ENCODE data around the gene TMEM134.

DNA sequence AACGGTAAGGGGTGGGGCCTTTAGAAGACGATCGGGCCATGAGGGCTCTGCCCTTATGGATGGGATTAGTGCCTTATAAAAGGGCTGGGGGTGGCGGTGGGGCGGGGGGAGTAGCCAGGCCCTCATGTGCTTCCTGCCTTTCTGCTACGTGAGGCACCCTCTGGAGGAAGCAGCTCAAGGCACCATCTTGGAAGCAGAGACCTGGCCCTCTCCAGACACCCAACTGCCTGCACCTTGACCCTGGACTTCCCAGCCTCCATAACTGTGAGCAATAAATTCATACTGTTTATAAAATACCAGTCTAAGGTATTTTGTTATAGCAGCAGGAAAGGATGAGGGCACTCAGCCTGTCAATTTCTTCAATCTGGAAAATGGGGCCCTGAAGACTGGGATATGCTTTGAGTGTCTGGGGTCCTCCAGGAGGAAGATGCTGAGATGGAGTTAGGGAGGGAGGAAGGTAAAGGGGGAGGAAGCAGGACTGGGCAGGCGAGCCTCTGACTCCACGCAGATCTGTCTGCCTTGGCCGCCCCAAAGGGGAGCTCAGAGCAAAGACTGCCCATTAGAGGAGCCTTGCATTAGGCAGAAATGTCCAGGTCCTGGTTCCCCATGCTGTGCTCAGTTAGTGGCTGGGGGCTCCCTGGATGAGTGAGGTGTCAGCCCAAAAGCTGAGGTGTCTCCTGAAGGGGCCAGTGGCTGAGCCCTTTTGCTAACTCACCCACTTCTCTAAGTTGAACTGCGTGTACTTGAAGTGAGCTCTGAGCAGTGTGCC is 48.9 kb upstream of the TMEM134 start:
- TF ChIP-seq BRCA1 (IDR thresholded peaks at IDR 0.05; ENCODE audit: low read depth, low read length) (no peak), PRDM15 (CRISPR knock-in tag; IDR thresholded peaks at IDR 0.05) (no peak), EZH2 (IDR thresholded peaks at IDR 0.05; ENCODE audit: borderline replicate concordance, control insufficient read depth, low read depth, low read length) (no peak), TARDBP (IDR thresholded peaks at IDR 0.05; ENCODE audit: borderline replicate concordance) (no peak), RFX5 (IDR thresholded peaks at IDR 0.05; ENCODE audit: low read depth, low read length) (no peak), IKZF1 (conservative IDR thresholded peaks at IDR 0.05) (no peak), ZBTB40 (IDR thresholded peaks at IDR 0.05; ENCODE audit: borderline replicate concordance) (no peak), GATAD2B (conservative IDR thresholded peaks at IDR 0.05; ENCODE audit: low read depth) (no peak), JUND (IDR thresholded peaks at IDR 0.05; ENCODE audit: low read depth, low read length) (no peak), RAD51 (IDR thresholded peaks at IDR 0.05) (no peak)
- TF ChIP-seq, protein P1, sequence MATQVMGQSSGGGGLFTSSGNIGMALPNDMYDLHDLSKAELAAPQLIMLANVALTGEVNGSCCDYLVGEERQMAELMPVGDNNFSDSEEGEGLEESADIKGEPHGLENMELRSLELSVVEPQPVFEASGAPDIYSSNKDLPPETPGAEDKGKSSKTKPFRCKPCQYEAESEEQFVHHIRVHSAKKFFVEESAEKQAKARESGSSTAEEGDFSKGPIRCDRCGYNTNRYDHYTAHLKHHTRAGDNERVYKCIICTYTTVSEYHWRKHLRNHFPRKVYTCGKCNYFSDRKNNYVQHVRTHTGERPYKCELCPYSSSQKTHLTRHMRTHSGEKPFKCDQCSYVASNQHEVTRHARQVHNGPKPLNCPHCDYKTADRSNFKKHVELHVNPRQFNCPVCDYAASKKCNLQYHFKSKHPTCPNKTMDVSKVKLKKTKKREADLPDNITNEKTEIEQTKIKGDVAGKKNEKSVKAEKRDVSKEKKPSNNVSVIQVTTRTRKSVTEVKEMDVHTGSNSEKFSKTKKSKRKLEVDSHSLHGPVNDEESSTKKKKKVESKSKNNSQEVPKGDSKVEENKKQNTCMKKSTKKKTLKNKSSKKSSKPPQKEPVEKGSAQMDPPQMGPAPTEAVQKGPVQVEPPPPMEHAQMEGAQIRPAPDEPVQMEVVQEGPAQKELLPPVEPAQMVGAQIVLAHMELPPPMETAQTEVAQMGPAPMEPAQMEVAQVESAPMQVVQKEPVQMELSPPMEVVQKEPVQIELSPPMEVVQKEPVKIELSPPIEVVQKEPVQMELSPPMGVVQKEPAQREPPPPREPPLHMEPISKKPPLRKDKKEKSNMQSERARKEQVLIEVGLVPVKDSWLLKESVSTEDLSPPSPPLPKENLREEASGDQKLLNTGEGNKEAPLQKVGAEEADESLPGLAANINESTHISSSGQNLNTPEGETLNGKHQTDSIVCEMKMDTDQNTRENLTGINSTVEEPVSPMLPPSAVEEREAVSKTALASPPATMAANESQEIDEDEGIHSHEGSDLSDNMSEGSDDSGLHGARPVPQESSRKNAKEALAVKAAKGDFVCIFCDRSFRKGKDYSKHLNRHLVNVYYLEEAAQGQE (IDR thresholded peaks at IDR 0.05; ENCODE audit: low read depth, low read length) = no peak
- TF ChIP-seq, protein P2, sequence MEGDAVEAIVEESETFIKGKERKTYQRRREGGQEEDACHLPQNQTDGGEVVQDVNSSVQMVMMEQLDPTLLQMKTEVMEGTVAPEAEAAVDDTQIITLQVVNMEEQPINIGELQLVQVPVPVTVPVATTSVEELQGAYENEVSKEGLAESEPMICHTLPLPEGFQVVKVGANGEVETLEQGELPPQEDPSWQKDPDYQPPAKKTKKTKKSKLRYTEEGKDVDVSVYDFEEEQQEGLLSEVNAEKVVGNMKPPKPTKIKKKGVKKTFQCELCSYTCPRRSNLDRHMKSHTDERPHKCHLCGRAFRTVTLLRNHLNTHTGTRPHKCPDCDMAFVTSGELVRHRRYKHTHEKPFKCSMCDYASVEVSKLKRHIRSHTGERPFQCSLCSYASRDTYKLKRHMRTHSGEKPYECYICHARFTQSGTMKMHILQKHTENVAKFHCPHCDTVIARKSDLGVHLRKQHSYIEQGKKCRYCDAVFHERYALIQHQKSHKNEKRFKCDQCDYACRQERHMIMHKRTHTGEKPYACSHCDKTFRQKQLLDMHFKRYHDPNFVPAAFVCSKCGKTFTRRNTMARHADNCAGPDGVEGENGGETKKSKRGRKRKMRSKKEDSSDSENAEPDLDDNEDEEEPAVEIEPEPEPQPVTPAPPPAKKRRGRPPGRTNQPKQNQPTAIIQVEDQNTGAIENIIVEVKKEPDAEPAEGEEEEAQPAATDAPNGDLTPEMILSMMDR (IDR thresholded peaks at IDR 0.05 in 2 of 3, conservative IDR thresholded peaks at IDR 0.05 in 1 of 3; ENCODE audit: control insufficient read depth in 2 of 3, extremely low read depth in 1 of 3, insufficient read depth in 1 of 3, low read depth in 3 of 3, low read length in 3 of 3) = no peak
- TF ChIP-seq, protein P3, sequence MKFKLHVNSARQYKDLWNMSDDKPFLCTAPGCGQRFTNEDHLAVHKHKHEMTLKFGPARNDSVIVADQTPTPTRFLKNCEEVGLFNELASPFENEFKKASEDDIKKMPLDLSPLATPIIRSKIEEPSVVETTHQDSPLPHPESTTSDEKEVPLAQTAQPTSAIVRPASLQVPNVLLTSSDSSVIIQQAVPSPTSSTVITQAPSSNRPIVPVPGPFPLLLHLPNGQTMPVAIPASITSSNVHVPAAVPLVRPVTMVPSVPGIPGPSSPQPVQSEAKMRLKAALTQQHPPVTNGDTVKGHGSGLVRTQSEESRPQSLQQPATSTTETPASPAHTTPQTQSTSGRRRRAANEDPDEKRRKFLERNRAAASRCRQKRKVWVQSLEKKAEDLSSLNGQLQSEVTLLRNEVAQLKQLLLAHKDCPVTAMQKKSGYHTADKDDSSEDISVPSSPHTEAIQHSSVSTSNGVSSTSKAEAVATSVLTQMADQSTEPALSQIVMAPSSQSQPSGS (IDR thresholded peaks at IDR 0.05; ENCODE audit: low read length) = no peak

Data from GM12878 (cell line).